Measurements from ENCODE around the gene RASD2.

The RASD2 gene

DNA sequence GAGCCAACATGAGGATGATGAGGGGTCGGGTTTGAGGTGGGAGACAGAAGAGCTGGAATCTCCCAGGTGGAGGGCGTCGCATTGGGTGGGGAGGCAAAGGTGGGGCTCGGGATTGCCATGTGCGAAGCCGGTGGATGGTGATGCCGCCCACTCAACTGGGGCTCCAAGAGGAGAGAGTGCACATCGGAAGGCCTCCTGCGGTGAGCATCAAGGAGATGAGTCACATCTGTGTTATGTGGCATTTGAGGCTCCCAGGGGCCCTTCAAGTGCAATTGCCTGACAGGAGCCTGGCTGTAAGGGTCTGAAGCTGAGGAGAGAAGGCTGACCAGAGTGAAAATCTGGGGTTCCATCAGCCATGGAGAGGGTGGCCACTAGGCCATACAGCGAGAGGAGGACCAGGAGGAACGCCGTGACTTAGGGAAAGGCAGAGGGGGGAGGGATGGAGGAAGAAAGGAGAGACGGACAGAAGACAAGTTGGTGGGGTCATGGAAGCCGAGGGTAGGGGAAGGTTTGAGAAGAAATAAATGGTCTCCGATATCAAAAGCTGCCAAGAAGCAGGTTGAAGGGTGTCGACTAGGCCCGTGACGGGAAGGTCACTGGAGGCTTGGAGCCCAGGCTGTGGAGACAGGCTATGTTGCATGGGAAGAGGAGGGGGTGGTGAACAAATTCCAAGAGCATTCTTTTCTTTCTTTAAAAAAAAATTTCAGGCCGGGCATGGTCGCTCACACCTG lies 21.3 kb downstream of the RASD2 start:
- DNase-seq, result no peak

DNA sequence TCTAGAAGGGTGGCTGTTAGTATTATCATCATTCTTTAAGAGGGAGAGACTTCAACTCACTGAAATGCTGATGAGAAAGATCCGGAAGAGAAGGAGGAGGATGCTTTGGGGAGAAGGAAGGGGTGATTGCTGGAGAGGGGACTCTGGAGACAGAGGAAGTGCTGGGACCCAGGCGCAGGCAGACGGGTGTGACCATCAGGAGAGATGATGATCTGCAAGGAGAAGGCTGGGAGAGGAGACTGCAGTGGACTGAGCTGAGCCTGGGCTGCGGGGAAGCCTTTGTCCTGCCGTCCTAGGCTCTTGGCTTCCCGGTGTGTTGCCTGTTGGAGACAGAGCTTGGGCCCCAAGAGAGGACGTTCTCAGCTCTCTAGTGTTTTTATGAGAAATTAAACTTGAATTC lies 22.6 kb downstream of the RASD2 start:
- no peak for DNase-seq

GRCh38 chr22:35564975-35565867 lies 24.6 kb downstream of the RASD2 start:
- DNase-seq, result no peak

DNA sequence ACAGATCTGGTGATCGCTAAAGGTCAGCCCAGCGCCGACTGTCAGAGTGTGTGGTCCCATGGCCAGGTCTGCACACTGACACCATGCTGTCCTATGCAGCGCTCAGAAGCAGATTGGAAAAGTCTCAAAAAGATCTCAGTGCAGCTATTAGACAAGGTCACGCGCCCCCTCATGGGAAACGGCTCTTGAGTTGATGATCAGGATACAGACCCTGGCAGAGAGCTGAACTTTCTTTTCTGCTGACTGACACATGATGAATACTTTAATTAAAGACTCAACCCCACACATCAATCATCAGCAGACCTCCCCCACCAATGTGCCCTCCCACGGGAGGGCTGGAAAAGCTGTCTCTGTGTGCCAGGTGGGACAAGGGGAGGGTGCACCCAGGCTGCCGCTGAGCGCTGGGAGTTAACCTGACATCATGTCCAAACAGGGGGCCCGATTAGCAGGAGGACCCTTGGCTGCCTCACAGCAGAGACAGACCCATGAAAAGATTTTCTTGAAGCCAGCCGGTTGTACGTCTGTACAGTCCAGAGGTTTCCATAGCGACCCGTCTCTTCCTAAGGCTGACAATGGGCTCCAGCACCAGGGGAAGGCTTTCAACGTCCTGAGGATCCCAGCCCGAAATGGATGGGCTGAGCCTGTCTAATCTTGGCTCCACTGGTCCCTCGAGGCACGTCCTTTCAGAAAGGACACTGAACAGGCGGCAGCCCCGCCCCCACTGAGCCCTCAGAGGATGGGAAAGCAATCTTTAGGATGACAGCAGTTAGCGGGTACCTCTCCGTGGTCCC lies 26.9 kb downstream of the RASD2 start:
- no peak for DNase-seq

- no peak for DNase-seq
Measured at GRCh38 chr22:35568751-35569739, 28.4 kb downstream of the RASD2 start.

GRCh38 chr22:35569916-35570315 lies 29.3 kb downstream of the RASD2 start:
- DNase-seq, result no peak

- DNase-seq, result no peak
Measured at GRCh38 chr22:35570686-35571194, 30.1 kb downstream of the RASD2 start.

GRCh38 chr22:35572556-35572955 lies 31.9 kb downstream of the RASD2 start:
- DNase-seq, result no peak

- no peak for DNase-seq
Measured at GRCh38 chr22:35575116-35575748, 34.6 kb downstream of the RASD2 start.

DNA sequence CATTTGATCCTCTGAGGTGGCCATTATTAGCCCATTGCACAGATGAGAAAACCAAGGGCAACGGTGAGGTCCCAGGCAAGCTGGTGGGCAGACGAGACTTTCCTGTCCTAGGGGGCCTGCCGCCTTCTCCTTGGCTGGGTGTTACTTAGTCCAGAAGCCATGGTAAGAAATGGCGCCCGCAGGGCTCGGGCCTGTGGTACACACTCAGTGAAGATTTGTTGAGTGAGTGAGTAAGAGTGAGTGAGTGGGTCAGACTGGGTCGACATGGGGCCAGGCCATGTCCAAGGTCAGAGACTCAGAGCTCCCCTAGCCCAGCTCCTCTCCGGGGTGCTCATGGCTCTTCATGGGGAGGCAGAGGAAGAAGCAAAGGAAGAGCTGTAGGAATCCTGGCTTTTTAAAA lies 36.0 kb downstream of the RASD2 start:
- DNase-seq, result no peak

DNA sequence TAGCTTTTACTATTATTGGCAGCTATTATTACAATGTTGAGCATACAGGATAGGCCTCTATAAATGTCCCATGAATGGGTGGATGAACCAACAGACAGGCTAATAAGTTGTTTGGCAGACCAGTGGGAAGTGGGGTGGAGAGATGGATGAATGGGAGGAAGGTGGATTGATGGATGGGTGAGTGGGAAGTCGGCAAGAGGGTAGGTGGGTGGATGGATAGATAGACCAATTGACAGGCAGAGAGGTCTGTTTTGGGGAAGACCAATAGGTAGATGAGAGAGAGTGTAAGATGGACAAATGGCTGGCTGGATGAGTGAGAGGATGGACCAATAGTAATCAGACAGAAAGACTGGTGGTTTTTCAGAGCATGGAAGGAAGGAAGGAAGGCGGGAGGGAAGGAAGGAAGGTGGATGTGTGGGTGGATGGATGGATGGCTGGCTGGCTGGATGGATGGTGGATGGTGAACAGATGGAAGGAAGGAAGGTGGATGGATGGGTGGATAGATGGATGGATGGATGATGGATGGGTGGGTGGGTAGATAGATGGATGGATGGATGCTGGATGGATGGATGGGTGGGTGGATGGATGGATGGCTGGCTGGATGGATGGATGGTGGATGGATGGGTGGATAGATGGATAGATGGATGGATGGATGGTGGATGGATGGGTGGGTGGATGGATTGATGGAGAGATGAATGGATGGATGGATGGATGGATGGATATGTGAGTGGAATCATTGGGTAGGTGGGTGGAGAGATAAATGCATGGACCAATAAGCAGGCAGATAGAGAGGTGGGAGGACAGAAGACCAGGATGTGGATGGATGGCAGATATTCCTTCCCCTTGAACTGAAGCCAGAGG lies 37.4 kb downstream of the RASD2 start:
- no peak for DNase-seq

DNA sequence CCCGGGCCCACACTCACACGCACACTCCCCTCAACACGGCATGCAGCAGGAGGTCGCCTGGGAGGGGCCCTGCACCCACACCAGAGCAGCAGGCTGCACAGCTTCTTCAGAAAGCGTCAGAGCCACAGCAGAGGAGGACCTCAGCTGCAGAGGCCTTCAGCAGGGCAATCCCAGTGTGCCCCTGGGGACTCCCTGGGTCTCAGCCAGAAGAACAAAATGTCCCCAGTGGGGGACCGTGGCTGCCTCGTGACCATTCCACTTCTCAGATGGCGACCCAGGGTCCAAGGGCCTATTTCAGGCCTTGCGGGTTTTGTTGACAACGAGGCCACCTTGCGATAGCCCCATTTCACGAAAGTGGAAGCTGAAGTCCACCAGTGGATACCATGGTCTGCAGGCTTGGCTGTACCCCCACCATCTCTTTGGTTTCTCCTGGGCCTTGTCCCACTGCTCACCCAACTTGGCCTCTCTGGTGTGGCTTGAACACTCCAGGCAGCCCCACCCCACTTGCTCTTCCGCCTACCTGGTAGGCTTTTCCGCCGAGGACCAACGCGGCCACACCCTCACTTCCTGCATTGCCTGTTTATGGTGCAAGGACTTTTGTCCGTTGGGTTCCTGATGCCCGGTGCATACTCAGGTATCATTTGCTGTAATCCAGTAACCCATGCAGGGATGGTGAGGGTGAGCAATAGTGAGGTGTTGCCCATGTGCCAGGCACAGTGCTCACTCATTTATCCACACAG lies 38.4 kb downstream of the RASD2 start:
- no peak for DNase-seq

- DNase-seq, result no peak
Measured at GRCh38 chr22:35580351-35581022, 39.9 kb downstream of the RASD2 start.

- no peak for DNase-seq
Measured at GRCh38 chr22:35581023-35581413, 40.4 kb downstream of the RASD2 start.

DNA sequence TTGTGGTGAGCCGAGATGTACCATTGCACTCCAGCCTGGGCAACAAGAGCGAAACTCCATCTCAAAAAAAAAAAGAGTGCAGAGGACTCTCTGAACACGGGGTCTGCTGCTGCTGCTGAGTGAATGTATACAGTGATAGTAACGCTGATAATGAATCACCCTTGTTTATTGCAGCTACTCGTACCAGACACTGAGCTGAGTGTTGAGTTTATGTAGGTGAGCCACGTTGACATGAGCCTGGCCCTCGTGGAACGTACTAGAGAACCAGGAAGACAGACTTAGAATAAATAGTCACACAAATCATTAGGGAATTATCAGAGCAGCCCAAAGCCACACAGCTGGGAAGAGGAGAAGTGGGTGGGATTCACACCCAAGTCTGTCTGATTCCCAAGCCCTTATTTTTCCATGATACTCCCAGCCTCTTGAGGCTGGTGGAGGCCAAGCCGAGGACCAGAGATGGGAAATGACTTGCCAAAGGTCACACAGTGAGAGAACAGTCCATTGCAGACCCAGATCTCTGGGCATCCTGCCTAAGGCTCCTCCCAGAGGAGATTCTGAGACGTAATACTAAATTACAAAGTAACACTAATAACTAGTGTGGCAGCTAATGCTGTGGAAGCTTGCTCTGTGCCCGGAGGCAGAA lies 41.7 kb downstream of the RASD2 start:
- DNase-seq, result no peak

- DNase-seq, result peak; percentile 57
Measured at GRCh38 chr22:35582861-35583670, 42.4 kb downstream of the RASD2 start.

GRCh38 chr22:35586771-35587170 lies 46.1 kb downstream of the RASD2 start:
- no peak for DNase-seq

DNA sequence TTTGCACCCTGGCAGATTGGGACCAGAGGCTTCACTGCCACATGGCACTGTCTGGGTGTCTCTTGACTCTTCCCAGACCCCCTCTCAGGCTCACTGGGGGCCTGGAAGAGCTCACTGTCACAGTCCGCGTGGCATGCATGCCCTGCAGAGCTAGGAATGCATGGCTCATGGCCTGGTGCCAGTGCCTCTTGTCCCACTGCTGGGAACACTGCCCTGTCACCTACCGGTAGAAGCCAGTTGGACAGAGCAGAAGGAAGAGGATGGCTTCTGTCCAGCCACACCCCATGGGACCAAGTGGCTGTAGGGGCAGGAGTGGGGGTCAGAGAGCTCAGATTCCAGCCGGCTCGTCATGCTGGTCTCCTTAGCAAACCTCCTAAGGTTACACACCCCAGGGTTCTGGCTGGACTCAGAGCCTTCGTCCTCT lies 46.8 kb downstream of the RASD2 start:
- DNase-seq, result no peak

Measured in CD4-positive, alpha-beta T cell treated with Interleukin-15 for 1 hour (primary cell).